ENCODE measurements around the gene COQ10A. TPM values are rescaled to one million over a fixed set of nuclear protein-coding genes. Genes with fewer than 3 reads are reported as not detected.
"Not testable (repeated sequence)": the region's sequence is repeated elsewhere in the genome, so short reads cannot be mapped to it uniquely, and the experiment has no call there.

Gene COQ10A
- total and polyA plus RNA-seq, 7 donors = 16.2 to 105 (median 63.1) TPM

DNA sequence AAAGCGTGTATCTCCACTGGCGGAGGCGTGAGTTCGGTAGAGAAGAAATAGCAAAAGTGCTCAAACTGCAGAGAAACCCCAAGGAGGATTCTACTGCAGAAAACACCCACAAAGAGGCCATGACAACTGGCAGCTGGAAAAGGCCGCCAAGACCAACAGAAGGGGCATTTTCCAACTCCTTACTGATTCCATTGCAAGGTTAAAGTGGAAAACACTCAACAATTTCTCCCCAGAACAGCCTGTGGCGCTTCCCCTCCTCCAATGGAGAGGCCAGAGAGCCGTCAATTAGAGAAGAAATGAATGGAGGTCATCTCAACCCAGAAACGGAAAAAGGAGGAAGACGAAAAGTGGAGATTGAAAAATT lies 7.9 kb upstream of the COQ10A start:
- H3K9me3 ChIP-seq = no peaks in the 10 kb centered on the region
- ATAC-seq (no peak), DNase-seq (no peak)
- peak overlapping the region; percentile 89 for H3K27ac ChIP-seq
- TF ChIP-seq, protein P1, sequence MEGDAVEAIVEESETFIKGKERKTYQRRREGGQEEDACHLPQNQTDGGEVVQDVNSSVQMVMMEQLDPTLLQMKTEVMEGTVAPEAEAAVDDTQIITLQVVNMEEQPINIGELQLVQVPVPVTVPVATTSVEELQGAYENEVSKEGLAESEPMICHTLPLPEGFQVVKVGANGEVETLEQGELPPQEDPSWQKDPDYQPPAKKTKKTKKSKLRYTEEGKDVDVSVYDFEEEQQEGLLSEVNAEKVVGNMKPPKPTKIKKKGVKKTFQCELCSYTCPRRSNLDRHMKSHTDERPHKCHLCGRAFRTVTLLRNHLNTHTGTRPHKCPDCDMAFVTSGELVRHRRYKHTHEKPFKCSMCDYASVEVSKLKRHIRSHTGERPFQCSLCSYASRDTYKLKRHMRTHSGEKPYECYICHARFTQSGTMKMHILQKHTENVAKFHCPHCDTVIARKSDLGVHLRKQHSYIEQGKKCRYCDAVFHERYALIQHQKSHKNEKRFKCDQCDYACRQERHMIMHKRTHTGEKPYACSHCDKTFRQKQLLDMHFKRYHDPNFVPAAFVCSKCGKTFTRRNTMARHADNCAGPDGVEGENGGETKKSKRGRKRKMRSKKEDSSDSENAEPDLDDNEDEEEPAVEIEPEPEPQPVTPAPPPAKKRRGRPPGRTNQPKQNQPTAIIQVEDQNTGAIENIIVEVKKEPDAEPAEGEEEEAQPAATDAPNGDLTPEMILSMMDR (IDR thresholded peaks at IDR 0.05) = no peak
- H3K27me3 ChIP-seq (ENCODE audit: insufficient read depth in 3 of 3, low read length in 2 of 3) = no peaks in the 10 kb centered on the region
- H3K4me1 ChIP-seq = peaks cover 42% of the 10 kb centered on the region
- H3K36me3 ChIP-seq (ENCODE audit: insufficient read depth in 1 of 2, low read depth in 1 of 2) = peaks cover 3 to 32% of the 10 kb centered on the region in 2 donors
- peak overlapping the region; percentile 97 for H3K4me3 ChIP-seq
- WGBS, 3 donors = 6 to 12% (median 7%) methylated on average over 9 of the region's 9 CpGs
- intact Hi-C loops (cut with DNase I) = loop anchor here (5.0 kb wide), 3 partner anchors 37 to 132 kb away; partner anchors contain the start of genes ESYT1 (in 1 of the 2), NABP2 (in 1 of the 2) and RNF41 (in 1 of the 2)

DNA sequence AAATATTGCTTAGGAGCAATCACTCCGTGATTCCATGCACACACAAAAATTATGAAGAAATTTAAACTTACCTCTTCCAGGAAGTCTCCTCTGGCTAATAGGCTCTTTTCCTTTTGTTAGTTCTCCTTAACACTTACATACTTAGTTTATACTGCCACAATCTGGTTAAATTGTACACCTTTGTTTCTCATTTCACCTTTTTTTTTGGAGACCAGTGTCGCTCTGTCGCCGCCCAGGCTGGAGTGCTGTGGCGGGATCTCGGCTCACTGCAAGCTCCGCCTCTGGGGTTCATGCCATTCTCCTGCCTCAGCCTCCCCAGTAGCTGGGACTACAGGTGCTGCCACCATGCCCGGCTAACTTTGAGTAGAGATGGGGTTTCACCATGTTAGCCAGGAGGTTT lies 6.4 kb upstream of the COQ10A start:
- Histone ChIP-seq H3K4me3 (peak overlapping the region; percentile 2), H3K4me1 (peaks cover 39% of the 10 kb centered on the region), H3K27ac (peak overlapping the region; percentile 83), H3K27me3 (ENCODE audit: insufficient read depth in 3 of 3, low read length in 2 of 3) (no peaks in the 10 kb centered on the region), H3K36me3 (ENCODE audit: insufficient read depth in 1 of 2, low read depth in 1 of 2) (peaks cover 3 to 16% of the 10 kb centered on the region in 2 donors), H3K9me3 (no peaks in the 10 kb centered on the region)
- DNase-seq (no peak), ATAC-seq (no peak)
- intact Hi-C loops (cut with DNase I) = no loop called here
- 41 to 68% (median 54%) methylated on average over 8 of the region's 8 CpGs for WGBS, 3 donors
- TF ChIP-seq, protein P1 (IDR thresholded peaks at IDR 0.05) = no peak

DNA sequence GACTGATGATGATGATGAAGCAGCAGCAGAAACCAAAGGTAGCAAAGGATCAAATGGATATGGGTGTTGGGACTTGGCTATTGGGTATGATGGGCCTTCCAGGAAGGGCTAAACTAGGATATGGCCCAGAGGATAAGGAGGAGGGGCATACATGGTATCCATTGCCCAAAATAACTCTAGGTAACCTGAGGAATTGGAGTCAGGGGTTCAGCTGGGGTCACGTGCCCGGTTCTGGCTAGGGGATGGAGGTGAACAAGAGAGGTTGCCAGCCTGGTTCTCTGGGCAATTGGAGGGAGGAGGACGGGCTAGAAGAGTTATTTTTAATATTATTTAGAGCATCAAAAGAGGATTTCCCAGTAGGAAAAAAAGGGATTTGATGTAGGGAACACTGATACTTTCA lies 5.8 kb upstream of the COQ10A start:
- H3K27ac ChIP-seq = peak overlapping the region; percentile 83
- no peaks in the 10 kb centered on the region for H3K27me3 ChIP-seq (ENCODE audit: insufficient read depth in 3 of 3, low read length in 2 of 3)
- no peaks in the 10 kb centered on the region for H3K9me3 ChIP-seq
- intact Hi-C loops (cut with DNase I) = no loop called here
- no peak overlapping the region for H3K4me3 ChIP-seq
- H3K36me3 ChIP-seq (ENCODE audit: insufficient read depth in 1 of 2, low read depth in 1 of 2) = peaks cover 0 to 11% of the 10 kb centered on the region in 2 donors
- TF ChIP-seq, protein P1 (IDR thresholded peaks at IDR 0.05) = no peak
- ATAC-seq (peak; percentile 28 to 43 (median 33)), DNase-seq (peak in 1 of 2 donors; percentile 66)
- peaks cover 36% of the 10 kb centered on the region for H3K4me1 ChIP-seq
- WGBS, 3 donors = 27 to 33% (median 30%) methylated on average over 3 of the region's 3 CpGs

DNA sequence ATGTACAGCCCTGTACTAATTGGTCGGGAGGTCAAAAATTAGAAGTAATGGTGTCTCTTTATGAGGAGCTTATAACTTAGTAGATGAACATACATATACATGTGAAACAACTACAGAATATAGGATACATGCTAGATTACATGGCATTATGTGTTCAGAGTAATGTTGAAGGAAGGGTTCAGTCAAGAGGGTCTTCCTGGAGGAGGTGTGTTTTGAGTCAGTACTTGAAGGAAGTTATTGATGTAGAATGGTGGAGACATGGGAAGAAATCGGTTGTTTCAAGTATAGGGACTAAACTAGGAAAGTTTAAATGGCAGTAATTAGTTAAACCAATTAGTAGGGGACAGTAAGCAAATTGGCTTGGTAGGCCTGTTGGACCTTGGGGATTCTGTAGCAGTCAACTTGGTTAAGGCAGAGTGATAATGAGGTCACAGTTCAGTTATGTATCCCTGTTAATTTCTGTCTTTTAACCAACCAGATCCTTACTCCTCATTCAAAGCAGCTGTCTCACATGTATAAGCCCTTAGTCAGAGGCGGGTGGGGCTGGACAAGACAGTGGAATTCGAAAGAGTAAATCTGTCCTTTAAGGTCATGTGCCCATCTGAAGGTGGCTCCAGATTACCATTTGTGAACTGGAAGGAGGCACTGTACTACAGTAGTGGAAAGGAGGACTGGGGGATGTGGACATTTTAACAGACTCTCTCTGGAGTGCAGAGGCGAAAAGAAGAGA lies 5.1 kb upstream of the COQ10A start:
- TF ChIP-seq, protein P1 (IDR thresholded peaks at IDR 0.05) = no peak
- DNase-seq (peak in 1 of 2 donors; percentile 66), ATAC-seq (peak; percentile 49 to 74 (median 70))
- no peaks in the 10 kb centered on the region for H3K27me3 ChIP-seq (ENCODE audit: insufficient read depth in 3 of 3, low read length in 2 of 3)
- 51 to 70% (median 56%) methylated on average over 5 of the region's 5 CpGs for WGBS, 3 donors
- no peaks in the 10 kb centered on the region for H3K9me3 ChIP-seq
- intact Hi-C loops (cut with DNase I) = no loop called here
- H3K27ac ChIP-seq = peak overlapping the region; percentile 83
- H3K4me1 ChIP-seq = peaks cover 31% of the 10 kb centered on the region
- no peak overlapping the region for H3K4me3 ChIP-seq
- H3K36me3 ChIP-seq (ENCODE audit: insufficient read depth in 1 of 2, low read depth in 1 of 2) = peaks cover 0 to 3% of the 10 kb centered on the region in 2 donors

DNA sequence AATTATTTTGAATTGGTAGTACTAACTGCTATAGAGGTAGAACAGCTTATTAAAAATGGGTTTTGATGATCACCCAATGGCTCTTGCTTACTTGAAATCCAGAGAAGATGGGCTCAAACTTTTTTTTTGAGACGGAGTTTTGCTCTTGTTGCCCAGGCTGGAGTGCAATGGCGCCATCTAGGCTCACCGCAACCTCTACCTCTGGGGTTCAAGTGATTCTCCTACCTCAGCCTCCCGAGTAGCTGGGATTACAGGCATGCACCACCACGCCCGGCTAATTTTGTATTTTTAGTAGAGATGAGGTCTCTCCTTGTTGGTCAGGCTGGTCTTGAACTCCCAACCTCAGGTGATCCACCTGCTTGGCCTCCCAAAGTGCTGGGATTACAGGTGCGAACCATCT lies 3.8 kb upstream of the COQ10A start:
- 87 to 91% (median 90%) methylated on average over 7 of the region's 7 CpGs for WGBS, 3 donors

DNA sequence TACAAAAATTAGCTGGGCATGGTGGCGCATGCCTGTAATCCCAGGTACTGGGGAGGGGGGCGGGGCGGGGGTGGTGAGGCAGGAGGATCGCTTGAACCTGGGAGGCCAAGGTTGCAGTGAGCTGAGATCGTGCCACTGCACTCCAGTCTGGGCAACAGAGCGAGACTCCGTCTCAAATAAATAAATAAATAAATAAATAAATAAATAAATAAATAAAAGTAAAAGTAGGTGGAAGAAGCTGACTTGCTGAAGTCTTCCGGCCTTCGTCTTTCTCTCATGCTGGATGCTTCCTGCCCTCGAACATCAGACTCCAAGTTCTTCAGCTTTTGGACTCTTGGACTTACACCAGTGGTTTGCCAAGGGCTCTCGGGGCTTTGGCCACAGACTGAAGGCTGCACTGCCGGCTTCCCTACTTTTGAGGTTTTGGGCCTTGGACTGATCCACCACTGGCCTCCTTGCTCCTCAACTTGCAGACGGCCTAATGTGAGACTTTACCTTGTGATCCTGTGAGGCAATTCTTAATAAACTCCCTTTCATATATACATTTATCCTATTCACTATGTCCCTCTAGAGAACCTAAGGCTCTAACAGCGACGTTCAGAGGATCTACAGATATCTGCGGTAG lies 562 bp upstream of the COQ10A start:
- peaks cover 2 to 18% of the 10 kb centered on the region in 2 donors for H3K36me3 ChIP-seq (ENCODE audit: insufficient read depth in 1 of 2, low read depth in 1 of 2)
- DNase-seq; ATAC-seq; H3K9me3 ChIP-seq; intact Hi-C loops (cut with DNase I); H3K27me3 ChIP-seq (ENCODE audit: insufficient read depth in 3 of 3, low read length in 2 of 3): not testable (repeated sequence)
- H3K4me3 ChIP-seq = peak overlapping the region; percentile 87
- peak overlapping the region; percentile 96 for H3K27ac ChIP-seq
- peaks cover 50% of the 10 kb centered on the region for H3K4me1 ChIP-seq
- 42 to 50% (median 43%) methylated on average over 16 of the region's 16 CpGs for WGBS, 3 donors

More for the DNA sequence above, 3.8 kb upstream of the COQ10A start:
- H3K27me3 ChIP-seq (ENCODE audit: insufficient read depth in 3 of 3, low read length in 2 of 3); ATAC-seq; intact Hi-C loops (cut with DNase I); H3K9me3 ChIP-seq; H3K36me3 ChIP-seq (ENCODE audit: insufficient read depth in 1 of 2, low read depth in 1 of 2); H3K27ac ChIP-seq; H3K4me3 ChIP-seq; DNase-seq: not testable (repeated sequence)
- peaks cover 31% of the 10 kb centered on the region for H3K4me1 ChIP-seq

Measured in psoas muscle (tissue), 8 donors.